ENCODE results near the gene CREBRF.
"Not testable (repeated sequence)": the region's sequence is repeated elsewhere in the genome, so short reads cannot be mapped to it uniquely, and the experiment has no call there.

The CREBRF gene, protein sequence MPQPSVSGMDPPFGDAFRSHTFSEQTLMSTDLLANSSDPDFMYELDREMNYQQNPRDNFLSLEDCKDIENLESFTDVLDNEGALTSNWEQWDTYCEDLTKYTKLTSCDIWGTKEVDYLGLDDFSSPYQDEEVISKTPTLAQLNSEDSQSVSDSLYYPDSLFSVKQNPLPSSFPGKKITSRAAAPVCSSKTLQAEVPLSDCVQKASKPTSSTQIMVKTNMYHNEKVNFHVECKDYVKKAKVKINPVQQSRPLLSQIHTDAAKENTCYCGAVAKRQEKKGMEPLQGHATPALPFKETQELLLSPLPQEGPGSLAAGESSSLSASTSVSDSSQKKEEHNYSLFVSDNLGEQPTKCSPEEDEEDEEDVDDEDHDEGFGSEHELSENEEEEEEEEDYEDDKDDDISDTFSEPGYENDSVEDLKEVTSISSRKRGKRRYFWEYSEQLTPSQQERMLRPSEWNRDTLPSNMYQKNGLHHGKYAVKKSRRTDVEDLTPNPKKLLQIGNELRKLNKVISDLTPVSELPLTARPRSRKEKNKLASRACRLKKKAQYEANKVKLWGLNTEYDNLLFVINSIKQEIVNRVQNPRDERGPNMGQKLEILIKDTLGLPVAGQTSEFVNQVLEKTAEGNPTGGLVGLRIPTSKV

DNA sequence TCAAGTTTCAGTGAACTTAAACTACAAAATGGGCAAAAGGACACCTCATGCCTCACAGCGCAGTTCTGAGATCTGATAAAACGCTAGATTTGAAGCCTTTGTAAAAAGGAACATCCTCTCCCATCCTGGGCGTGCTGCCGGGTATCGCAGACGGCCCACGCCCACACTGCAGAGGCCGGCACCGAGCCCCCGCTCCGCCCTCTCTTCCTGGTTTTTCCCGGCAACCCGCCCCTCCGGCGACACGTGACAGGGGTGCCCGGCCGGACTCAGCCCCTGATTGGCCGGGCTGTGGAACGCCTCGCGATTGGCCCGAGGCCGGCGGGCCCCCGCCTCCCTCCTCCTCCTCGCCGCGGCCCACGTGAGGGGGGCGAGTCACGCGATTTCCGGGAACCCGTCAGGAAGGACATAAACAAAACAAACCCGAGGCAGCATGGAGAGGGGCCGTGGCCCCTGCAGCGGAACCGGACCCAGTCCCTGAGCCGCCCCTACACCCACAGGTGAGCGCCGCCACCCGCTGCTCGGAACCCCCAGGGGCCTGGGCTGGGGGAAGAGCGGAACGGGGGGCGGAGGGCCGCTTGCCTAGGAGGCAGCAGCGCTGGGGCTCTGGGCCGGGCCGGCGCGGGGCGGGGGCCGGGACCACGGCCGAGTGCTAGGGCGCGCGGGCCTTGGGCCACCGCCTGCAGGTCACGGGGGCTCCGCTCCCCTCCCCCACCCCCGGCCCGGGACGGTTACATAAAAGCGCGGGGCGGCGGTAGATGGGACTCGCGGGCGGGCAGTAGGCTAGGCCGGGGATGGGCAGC lies at the start of gene CREBRF:
TSS of gene CREBRF (plus strand) at position 370 of the 800 bp plus-strand sequence. CDS start 24,424 bp downstream, outside the sequence.
- peak; percentile 98 for DNase-seq

DNA sequence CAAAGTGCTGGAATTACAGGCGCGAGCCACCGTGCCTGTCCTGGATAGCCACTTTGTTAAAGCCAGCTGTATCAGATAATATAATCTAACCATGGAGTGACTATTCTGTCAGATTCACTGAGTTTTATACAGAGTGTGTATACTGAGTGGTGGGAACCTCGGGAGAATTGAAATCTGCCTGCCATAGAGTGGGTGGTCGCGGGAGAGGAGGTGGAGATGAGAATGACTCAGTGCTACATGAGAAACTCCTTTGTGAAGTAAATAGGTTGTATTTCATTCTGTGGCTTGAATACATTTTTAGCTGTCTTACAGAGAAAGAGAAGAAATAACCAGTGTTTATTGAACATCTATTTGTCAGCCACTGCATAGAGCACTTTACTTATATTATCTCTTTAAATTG lies 46.1 kb upstream of the CREBRF start:
- DNase-seq: no peak

DNA sequence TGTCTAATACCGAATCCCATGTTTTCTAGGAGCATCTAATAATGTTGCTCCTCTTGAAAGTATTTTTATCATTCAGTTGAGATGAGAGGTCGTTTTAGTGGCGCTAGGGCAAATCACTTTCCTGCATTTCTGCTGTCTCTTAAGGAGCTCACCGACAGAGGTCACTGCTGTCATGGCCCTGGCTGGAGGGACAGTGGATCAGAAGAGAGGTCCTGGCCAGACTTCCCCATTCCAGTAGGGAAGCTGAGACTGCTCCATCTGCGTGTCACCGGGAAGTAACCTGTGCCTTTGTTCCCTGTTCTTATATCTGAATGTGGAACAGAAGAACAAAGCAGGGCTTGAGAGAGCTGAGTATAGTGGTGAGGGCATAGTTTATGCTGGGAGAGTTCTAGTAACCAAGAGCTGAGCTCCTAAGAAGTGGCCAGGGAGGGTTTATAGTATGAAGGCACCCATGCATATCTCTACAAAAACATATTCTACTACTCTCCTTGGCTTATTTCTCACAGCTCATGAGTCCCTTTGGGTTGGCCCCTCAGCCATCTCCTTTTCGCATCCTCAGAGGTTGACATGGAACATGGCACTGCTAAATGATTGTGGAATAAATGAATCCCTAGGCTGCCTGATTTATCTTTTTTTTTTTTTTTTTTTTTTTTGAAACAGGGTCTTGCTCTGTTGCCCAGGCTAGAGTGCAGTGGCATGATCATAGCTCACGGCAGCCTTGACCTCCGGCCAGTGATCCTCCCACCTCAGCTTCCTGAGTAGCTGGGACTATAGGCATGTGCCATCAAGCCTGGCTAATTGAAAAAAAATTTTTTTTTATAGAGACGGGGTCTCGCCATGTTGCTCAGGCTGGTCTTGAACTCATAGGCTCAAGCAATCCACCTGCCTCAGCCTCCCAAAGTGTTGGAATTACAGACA lies 45.3 kb upstream of the CREBRF start:
- no peak for DNase-seq

DNA sequence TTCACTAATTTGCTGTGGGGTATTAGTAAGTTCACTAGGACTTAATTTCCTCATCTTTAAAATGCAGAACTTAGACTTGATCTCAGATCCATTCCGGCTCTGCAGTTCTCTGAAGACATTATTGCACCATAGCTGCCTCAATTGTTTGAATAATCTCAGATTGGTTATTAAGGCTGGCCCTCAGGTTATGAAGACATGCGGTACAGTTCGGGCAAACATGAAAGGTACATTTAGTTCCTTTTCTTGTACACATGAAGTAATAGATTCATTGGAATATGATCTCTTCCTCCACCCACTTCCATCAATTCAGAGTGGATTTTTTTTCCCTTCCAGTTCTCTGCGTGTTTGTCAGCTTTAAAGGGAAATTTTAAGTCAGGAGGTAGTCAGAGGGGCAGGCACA lies 44.6 kb upstream of the CREBRF start:
- DNase-seq: no peak

DNA sequence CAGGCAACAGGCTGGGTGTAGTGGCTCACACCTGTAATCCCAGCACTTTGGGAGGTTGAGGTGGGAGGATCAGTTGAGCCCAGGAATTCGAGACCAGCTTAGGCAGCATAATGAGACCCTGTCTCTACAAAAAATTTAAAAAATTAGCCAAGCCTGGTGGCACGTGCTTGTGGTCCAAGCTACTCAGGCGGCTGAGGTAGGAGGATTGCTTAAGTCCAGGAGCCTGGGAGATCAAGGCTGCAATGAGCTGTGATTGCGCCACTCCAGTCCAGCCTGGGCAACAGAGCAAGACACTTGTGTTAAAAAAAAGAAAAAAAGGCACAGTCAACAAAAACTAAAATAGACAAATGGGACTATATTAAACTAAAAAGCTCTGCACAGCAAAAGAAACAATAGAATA lies 43.3 kb upstream of the CREBRF start:
- DNase-seq: no peak

DNA sequence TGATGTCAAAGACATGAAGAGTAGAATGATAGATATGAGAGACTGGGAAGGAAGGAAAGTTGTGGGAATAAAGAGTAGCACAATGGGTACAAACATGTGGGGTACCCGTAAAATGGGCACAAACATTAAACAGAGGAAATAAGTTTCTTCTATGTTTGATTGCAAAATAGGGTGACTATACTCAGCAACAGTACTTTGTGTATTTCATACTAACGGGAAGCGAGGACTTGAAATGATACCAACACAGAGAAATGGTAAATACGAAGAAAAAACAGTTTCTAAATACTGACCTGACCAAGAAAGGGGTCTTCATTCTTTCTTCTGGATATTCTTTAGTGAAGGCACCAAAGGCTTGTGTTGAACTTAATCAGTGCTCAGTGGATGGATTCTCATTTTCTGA lies 41.5 kb upstream of the CREBRF start:
- DNase-seq: no peak

DNA sequence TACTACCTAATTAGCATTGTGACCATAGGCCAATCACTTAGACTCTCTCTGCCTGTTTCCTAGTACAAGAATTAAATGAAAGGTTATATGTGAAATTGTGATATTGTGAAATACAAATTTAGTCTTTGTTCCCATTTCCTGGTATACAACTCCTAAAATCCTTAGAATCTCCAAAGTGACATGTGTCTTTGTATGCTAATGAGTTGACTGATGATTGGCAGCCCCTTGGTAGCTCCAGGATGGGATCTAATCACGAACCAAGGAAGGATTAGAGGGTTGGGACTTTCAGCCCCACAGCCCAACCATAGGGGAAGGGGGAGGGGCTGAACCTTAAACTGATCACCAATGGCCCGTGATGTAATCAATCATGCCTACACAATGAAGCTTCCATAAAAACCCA lies 41.0 kb upstream of the CREBRF start:
- no peak for DNase-seq

DNA sequence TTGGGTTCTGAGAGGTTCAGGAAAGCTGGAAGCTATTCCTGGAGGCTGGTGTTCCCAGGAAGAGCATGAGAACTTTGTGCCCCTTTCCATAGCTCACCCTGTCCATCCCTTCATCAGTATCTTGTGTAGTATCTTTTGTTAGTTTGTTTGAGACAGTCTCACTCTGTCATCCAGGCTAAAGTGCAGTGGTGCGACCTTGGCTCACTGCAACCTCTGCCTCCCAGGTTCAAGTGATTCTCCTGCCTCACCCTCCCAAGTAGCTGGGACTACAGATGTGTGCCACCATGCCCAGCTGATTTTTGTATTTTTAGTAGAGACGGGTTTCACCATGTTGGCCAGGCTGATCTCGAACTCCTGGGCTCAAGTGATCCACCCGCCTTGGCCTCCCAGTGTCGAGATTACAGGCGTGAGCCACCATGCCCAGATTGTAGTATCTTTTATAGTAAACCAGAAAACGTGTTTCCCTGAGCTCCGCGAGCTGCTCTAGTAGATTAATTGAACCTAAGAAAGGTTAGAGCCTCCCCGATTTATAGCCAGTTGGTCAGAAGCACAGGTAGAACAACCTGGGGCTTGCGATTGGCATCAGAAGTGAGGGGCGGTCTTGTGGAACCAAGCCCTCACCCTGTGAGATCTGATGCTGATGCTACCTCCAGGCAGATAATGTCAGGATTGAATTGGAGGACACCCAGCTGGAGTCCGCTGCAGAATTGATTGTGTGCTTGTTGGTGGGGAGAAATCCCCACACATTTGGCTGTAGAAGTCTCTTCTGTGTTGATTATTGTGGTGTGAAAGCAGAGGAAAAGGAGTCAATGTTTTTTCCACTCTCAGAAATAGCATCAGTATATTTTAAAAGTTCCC lies 40.3 kb upstream of the CREBRF start:
- DNase-seq: no peak

DNA sequence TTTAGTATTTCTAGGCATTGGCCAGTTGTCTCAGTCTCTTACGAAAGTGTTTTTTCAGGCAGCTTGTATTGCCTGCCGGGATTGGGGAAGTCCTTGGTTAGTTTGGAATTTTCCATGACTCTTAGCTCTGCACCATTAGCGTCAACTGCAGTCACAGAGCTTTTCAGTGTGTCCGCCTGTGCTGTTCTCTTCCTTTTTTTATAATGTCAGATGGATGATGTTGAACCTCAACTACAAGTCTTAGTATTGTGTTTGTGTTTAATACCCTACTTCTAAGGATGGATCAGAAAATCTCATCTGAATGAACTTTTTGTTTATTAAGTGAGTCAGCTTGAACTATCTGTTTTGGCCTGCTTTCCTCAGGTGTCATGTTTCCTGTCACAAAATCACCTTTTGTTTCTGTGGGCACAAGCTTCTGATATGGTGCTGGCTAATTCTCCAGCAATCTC lies 39.5 kb upstream of the CREBRF start:
- DNase-seq: no peak

DNA sequence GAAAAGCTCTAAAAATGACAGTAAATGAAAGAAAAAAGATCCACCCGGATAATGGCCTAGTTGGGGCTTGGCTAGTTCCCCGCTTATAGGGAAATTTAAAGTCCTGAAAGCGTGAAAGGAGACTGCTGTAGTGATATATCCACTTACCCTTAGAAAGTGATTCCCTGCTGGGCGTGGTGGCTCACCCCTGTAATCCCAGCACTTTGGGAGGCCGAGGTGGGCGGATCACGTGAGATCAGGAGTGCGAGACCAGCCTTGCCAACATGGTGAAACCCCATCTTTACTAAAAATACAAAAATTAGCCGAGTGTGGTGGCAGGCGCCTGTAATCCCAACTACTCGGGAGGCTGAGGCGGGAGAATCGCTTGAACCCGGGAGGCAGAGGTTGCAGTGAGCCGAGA lies 39.1 kb upstream of the CREBRF start:
- DNase-seq: not testable (repeated sequence)

DNA sequence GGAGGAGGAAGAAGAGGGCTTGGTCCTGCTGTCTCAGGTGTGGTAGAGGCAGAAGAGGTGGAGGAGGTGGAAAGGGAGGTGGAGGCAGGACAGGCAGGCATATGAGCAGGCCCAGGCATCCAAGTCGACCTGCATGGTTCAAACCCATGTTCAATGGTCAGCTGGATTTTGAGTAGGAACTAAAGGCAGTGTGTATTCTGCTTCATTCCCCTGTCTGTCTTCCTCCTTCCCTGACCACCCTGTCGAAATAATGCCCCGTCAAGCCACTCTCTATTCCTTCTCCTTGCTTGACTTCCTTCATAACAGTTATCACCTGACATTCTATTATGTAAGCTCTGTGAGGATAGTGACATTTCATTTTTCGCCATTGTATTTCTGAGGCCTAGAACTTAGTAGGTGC lies 37.8 kb upstream of the CREBRF start:
- no peak for DNase-seq

DNA sequence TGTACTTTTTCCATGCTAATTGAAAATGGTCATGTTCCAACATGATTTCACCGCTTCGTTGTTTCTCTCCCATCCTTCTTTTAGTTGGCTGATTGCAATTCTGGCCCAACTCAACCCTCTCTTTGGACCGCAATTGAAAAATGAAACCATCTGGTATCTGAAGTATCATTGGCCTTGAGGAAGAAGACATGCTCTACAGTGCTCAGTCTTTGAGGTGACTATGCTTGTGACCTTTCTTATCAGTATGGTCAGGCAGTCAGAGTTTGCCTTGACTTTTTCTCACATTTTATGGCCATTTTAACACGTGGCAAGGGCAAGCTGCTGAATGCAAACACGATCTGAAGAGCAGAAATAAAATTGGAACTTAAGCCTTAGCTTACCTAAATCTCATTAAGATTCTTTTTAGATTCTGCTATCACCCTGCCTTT lies 36.0 kb upstream of the CREBRF start:
- no peak for DNase-seq

DNA sequence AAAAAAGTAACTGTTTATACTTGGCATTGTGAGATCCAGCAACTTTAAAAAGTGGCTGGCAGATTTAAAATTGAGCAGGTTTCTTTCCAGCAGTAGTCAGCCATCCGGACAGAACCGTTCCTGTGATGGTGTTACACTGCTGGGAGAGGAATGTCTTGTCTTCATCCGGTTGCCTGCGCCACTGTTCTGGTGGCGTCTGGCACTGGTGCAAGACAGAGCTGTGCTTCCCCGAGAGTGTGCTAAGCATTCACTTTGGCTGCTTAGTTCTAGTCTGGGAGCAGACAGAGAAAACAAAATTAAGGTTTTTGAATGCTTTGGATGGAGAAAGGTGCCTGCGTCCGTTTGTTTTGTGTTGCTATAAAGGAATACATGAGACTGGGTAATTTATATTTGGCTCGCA lies 35.5 kb upstream of the CREBRF start:
- DNase-seq: no peak

DNA sequence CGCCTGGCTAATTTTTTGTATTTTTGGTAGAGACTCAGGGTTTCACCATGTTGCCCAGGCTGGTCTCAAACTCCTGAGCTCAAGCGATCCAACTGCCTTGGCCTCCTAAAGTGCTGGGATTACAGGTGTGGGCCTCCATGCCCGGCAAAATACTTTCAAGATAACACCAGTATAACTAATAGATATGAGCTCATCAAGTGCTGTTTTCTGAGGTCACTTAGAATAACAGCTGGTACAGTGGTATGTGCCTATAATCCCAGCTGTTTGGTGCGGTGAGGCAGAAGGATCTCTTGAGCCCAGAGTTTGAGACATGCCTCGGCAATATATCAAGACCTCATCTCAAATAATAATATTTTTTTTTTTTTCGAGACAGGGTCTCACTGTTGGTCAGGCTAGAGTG lies 30.5 kb upstream of the CREBRF start:
- no peak for DNase-seq

DNA sequence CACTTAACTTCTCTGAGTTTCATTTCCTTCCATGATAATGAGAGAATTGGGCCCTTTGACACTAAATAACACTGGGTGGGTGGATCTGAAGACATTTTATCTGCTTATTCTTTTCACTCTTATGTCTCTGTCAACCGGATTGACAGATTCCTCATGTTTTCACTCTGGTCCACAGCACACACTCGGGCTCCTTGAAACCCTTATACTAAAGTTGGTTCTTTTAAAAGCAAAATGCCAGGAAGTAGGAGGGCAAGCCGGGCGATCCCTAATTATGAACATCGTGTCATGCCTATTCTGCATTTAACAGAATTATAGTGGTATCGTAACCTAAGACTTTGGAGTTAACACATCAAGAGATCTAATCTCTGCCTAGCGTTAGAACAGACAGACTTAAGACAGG lies 28.2 kb upstream of the CREBRF start:
- no peak for DNase-seq

DNA sequence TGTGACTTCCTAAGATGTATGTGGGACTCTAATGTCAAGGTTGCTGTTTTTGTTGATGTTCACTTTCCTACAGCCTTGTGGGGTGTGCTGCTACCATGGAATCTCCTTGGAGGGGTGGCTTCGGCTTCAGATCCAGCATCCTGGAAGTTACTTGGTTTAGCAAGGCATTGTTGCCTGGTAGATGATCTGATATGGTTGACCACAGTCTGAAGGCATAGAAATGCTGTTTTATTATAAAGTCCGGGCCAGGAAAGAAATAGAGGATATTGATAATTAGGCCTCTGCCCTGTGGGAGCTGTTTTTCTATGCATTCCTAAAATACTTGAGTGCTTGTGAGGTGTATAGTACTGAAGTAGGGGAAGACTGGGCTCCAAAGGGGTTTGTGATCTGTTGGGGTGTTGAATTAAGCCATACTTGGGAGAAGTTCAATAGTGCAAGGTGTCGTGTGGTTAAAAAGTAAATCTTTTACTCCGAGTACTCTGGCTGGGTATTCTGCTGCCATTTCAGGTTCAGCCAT lies 27.3 kb upstream of the CREBRF start:
- no peak for DNase-seq

DNA sequence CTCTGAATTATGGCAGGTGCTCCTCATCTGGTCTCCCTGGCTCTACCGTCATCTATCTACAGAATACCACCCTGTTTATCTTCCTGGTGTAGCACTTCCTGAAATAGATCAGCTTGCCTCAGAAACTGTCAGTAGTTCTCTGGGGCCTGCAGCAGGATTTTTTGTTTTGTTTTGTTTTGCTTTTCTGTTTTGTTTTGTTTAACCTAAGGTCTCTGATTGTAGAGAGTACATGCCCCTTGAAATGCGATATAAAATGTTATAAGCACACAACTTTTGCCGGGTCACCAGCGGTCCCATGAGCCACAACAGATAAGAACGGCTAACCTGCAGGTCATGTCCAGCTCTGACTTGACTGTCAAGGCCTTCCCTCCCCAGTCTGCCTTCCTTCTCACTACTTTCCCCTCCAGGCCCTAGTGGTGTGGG lies 26.6 kb upstream of the CREBRF start:
- no peak for DNase-seq

DNA sequence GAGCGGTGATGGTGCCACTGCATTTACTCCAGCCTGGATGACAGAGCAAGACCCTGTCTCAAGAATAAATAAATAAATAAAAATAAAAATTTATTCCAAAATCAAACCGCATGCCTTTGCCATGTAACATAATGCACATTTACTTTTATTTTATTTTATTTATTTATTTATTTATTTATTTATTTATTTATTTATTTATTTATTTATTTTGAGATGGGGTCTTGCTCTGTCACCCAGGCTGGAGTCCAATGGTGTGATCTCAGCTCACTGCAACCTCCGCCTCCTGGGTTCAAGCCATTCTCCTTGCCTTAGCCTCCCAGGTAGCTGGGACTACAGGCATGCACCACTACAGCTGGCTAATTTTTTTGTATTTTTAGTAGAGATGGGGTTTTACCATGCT lies 24.1 kb upstream of the CREBRF start:
- DNase-seq: not testable (repeated sequence)

DNA sequence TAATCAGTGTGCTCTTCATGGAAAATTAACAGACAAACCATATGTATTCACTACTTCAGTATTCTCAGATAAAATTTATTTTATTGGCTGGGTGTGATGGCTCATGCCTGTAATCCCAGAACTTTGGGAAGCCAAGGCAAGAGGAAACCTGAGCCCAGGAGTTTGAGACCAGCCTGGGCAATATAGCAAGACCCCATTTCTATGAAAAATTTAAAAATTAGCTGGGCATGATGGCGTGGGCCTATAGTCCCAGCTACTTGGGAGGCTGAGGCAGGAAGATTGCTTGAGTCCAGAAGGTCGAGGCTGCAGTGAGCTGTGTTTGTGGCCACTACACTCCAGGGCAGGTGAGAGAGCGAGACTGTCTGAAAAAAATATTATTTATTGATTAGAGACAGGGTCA lies 23.4 kb upstream of the CREBRF start:
- DNase-seq: no peak

DNA sequence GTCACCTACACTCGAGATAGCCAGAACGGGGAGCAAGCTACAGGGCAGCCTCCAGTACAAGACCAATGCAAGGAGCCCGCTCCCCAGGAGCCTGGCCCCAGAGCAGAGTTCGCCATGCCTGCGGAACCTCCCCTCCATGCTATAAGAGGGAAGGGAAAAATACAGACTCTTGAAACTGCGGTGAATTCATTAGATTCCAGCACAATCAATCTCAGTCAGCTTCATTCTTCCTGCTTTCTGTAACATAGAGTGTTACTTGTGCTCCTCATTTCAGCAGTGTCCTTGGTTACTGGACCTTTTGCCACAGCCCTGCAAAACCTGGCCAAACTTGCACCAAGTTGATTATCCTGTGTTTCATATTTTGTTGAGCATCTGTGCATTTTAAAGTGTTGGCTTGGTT lies 22.2 kb upstream of the CREBRF start:
- no peak for DNase-seq
